CD8-positive, alpha-beta memory T cell (primary cell): ENCODE data around the gene JOSD1. TPM values are rescaled to one million over a fixed set of nuclear protein-coding genes. Genes with fewer than 3 reads are reported as not detected.
A peak's percentile ranks its signal among the peaks of the same experiment; 100 is the strongest.

Experiments
- CTCF ChIA-PET: fragments of 350-600 bp; sonication (Branson Sonifier 250); formaldehyde crosslinking; loops from one replicate; lab custom pipeline; 2021; ENCODE audit warnings: antibody characterized with exemption; lab: Charles Lee
- POLR2A ChIA-PET: fragments of 350-600 bp; sonication (Branson Sonifier 250); formaldehyde crosslinking; loops from one replicate; lab custom pipeline; 2021; ENCODE audit warnings: antibody characterized with exemption; lab: Charles Lee
- DNase-seq, 5 donors: peaks; one replicate each; pipeline versions ENCODE4 v3.0.0 to v3.0.0-alpha.2; 2020 to 2022; ENCODE audit warnings: mixed read lengths in 1 of 5
- H3K27ac ChIP-seq: one replicate; pipeline ENCODE4 v1.7.0; 2013; ENCODE audit warnings: low read depth, mild to moderate bottlenecking, low read length, moderate library complexity
- H3K27me3 ChIP-seq: 2 replicates; pipeline ENCODE4 v1.7.0; 2013; ENCODE audit warnings: low read length, mild to moderate bottlenecking; ENCODE audit not compliant: insufficient read depth, poor library complexity, severe bottlenecking
- H3K36me3 ChIP-seq: 2 replicates; pipeline ENCODE4 v1.7.0; 2013; ENCODE audit warnings: mild to moderate bottlenecking, low read length, moderate library complexity; ENCODE audit not compliant: insufficient read depth
- H3K4me1 ChIP-seq: 2 replicates; pipeline ENCODE4 v1.7.0; 2013; ENCODE audit warnings: mild to moderate bottlenecking, low read length, moderate library complexity; ENCODE audit not compliant: insufficient read depth
- H3K4me3 ChIP-seq: 2 replicates; pipeline ENCODE4 v1.7.0; 2013; ENCODE audit warnings: mild to moderate bottlenecking, low read length
- H3K9me3 ChIP-seq: 2 replicates; pipeline ENCODE4 v1.7.0; 2013; ENCODE audit warnings: mild to moderate bottlenecking, low read length
- H3K27ac Mint-ChIP-seq, 8 donors: one replicate each; pipeline ENCODE4 v1.8.0; 2020 to 2021; ENCODE audit warnings: mixed read lengths in 8 of 8, mild to moderate bottlenecking in 6 of 8, inconsistent platforms in 3 of 8, moderate library complexity in 3 of 8
- H3K27me3 Mint-ChIP-seq, 2 donors: one replicate each; pipeline ENCODE4 v1.8.0; 2020 to 2021; ENCODE audit warnings: mixed read lengths in 2 of 2, mild to moderate bottlenecking in 1 of 2, moderate library complexity in 1 of 2
- H3K36me3 Mint-ChIP-seq, 3 donors: one replicate each; pipeline ENCODE4 v1.8.0; 2020 to 2021; ENCODE audit warnings: mixed read lengths in 3 of 3, inconsistent platforms in 1 of 3, mild to moderate bottlenecking in 1 of 3
- H3K4me1 Mint-ChIP-seq, 3 donors: one replicate each; pipeline ENCODE4 v1.8.0; 2020 to 2021; ENCODE audit warnings: mixed read lengths in 3 of 3, inconsistent platforms in 1 of 3, mild to moderate bottlenecking in 1 of 3
- H3K4me3 Mint-ChIP-seq, 7 donors: one replicate each; pipeline ENCODE4 v1.8.0; 2020 to 2021; ENCODE audit warnings: mixed read lengths in 7 of 7, mild to moderate bottlenecking in 6 of 7, moderate library complexity in 4 of 7, inconsistent platforms in 2 of 7
- H3K9me3 Mint-ChIP-seq, 5 donors: one replicate each; pipeline ENCODE4 v1.8.0; 2020 to 2022; ENCODE audit warnings: mixed read lengths in 5 of 5, mild to moderate bottlenecking in 3 of 5, moderate library complexity in 2 of 5, inconsistent platforms in 1 of 5
- polyA plus RNA-seq: library from polyadenylated mRNA; unstranded; fragments of 300-500 nt; fragmentation: Illumina TruSeq; gene quantifications from one replicate; pipeline ENCODE4 v1.2.3, GENCODE V29; 2021
- total RNA-seq, 2 experiments: library from RNA; stranded (reverse); gene quantifications; one replicate each; pipeline ENCODE4 v1.2.3, GENCODE V29; 2021

Gene JOSD1
- total and polyA plus RNA-seq, 3 experiments from 2014 or later = 9.3 to 96.4 (median 86.0) TPM

- Mint-ChIP-seq H3K4me1 (peaks cover 50 to 83% (median 54%) of the 10 kb centered on the region in 3 donors), H3K36me3 (peaks cover 11 to 97% (median 15%) of the 10 kb centered on the region in 3 donors), H3K27me3 (peaks cover 0 to 1% of the 10 kb centered on the region in 2 donors), H3K9me3 (no peaks in the 10 kb centered on the region), H3K27ac (peak overlapping the region; percentile 71 to 96 (median 88)), H3K4me3 (peak overlapping the region in 2 of 7 donors; percentile 44 to 66)
- POLR2A ChIA-PET = interaction anchor here (0.5 to 13.9 kb wide), 4 partner anchors 14 to 478 kb away, joined by 3 to 275 read pairs (median 13); partner anchors contain the start of genes GTPBP1 and SUN2
- CTCF ChIA-PET = interaction anchor here (7.6 kb wide), 1 partner anchor 28 kb away, joined by 78 read pairs; no protein-coding TSS in a partner anchor
- H3K27ac ChIP-seq = no peak overlapping the region
- H3K27me3 ChIP-seq = no peaks in the 10 kb centered on the region
- no peak overlapping the region for H3K4me3 ChIP-seq
- no peaks in the 10 kb centered on the region for H3K9me3 ChIP-seq
- peak in 1 of 5 donors; percentile 47 for DNase-seq
- H3K36me3 ChIP-seq = peaks cover 73% of the 10 kb centered on the region
- peaks cover 60% of the 10 kb centered on the region for H3K4me1 ChIP-seq
These were observed 36.7 kb upstream of the JOSD1 start for GRCh38 chr22:38737302-38738060.

DNA sequence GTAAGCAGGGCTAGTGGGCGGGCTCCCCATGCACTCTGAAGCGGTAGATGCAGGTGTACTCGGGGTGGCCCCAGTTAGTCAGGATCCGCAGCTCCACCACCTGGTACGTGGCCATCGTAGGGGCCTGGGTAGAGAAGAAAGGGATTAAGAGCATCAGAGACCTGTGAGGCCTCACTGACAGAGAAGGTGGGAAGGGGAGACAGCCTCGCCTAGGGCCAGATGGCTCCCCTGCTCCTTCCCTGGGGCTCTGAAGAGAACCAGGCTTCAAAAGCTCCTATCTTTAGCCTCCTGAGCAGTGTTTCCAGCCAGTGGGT, 35.5 kb upstream of the JOSD1 start:
- H3K27ac Mint-ChIP-seq = peak overlapping the region in 5 of 8 donors; percentile 38 to 88 (median 71)
- H3K4me1 ChIP-seq = peaks cover 48% of the 10 kb centered on the region
- no peak overlapping the region for H3K4me3 Mint-ChIP-seq
- POLR2A ChIA-PET = interaction anchor here (0.6 to 13.9 kb wide), 5 partner anchors 15 to 479 kb away, joined by 4 to 275 read pairs (median 20); partner anchors contain the start of genes GTPBP1 and SUN2
- peaks cover 0 to 1% of the 10 kb centered on the region in 2 donors for H3K27me3 Mint-ChIP-seq
- CTCF ChIA-PET = interaction anchor here (1.4 to 7.6 kb wide), 3 partner anchors 11 to 29 kb away, joined by 4 to 83 read pairs (median 78); no protein-coding TSS in a partner anchor
- H3K27me3 ChIP-seq = no peaks in the 10 kb centered on the region
- no peaks in the 10 kb centered on the region for H3K9me3 Mint-ChIP-seq
- no peak overlapping the region for H3K27ac ChIP-seq
- H3K4me1 Mint-ChIP-seq = peaks cover 49 to 83% (median 50%) of the 10 kb centered on the region in 3 donors
- peaks cover 11 to 95% (median 12%) of the 10 kb centered on the region in 3 donors for H3K36me3 Mint-ChIP-seq
- DNase-seq = peak in 1 of 5 donors; percentile 47
- no peaks in the 10 kb centered on the region for H3K9me3 ChIP-seq
- peaks cover 60% of the 10 kb centered on the region for H3K36me3 ChIP-seq
- H3K4me3 ChIP-seq = no peak overlapping the region

DNA sequence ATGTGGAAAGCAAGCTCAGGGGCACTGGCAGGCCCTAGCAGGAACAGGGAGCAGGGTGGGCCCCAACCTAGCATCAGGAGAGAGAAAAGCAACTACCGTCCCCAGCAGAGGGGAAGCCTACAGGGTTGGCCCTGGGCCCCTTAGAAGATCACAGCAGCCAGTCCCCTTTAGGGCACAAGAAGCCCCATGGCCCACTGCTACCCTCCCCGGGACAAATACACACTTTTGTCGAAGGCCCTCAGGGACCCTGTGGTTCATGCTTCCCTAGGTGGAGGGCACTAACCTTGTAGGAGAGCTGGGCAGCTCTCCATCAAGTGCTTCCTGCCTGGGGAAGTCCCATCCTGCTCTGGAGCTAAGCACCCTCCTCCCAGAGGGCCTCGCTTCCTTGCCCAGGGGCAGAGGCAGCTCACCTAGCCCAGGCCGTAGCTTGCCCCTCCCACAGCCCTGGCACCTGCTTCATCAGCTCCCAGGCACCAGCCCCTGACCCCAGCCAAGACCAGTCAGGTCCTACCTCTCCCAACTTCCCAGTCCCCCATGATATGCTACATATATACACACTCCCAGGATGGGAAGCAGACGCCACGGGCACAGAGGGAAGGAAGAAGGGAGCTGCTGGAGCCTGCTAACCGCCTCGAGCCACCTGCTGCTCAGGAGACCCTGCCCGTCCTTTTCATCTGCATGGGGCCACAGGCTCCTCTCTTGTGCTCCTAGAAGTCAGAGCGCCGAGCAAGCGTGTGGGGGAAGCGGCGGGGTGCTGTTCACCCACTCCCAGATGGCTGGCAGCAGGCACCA, 34.9 kb upstream of the JOSD1 start:
- H3K9me3 ChIP-seq = no peaks in the 10 kb centered on the region
- DNase-seq = peak in 1 of 5 donors; percentile 56
- Mint-ChIP-seq H3K4me1 (peaks cover 45 to 81% (median 46%) of the 10 kb centered on the region in 3 donors), H3K27ac (peak overlapping the region in 7 of 8 donors; percentile 54 to 88 (median 71)), H3K9me3 (no peaks in the 10 kb centered on the region), H3K4me3 (peak overlapping the region in 2 of 7 donors; percentile 37 to 45), H3K36me3 (peaks cover 5 to 95% (median 14%) of the 10 kb centered on the region in 3 donors), H3K27me3 (peaks cover 0 to 5% of the 10 kb centered on the region in 2 donors)
- H3K4me3 ChIP-seq = no peak overlapping the region
- no peaks in the 10 kb centered on the region for H3K27me3 ChIP-seq
- H3K27ac ChIP-seq = no peak overlapping the region
- ChIA-PET CTCF (interaction anchor here (1.4 to 7.6 kb wide), 4 partner anchors 10 to 108 kb away, joined by 4 to 83 read pairs (median 41); no protein-coding TSS in a partner anchor), POLR2A (interaction anchor here (0.5 to 13.9 kb wide), 7 partner anchors 15 to 719 kb away, joined by 3 to 275 read pairs (median 16); partner anchors contain the start of genes GTPBP1 and SUN2)
- H3K36me3 ChIP-seq = peaks cover 57% of the 10 kb centered on the region
- peaks cover 44% of the 10 kb centered on the region for H3K4me1 ChIP-seq

DNA sequence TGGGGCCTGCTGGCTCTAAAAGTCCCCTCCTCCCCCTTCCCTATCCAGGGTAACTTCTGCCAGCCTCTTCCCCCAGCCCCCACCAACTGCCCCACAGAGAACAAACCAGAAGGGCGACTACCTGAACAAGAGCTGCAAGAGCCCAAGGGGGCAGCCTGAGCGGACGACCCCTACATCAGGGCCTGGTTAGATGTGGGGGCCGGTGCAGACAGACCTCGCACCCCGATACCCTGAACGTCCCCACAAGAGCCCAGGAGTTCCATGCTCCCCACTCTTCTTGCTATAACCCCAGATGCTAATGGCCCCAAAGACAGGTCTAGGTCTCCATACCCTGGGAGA, 34.4 kb upstream of the JOSD1 start:
- Histone ChIP-seq H3K27ac (no peak overlapping the region), H3K4me3 (no peak overlapping the region), H3K36me3 (peaks cover 57% of the 10 kb centered on the region), H3K9me3 (no peaks in the 10 kb centered on the region), H3K4me1 (peaks cover 38% of the 10 kb centered on the region), H3K27me3 (no peaks in the 10 kb centered on the region)
- Mint-ChIP-seq H3K27me3 (peaks cover 0 to 8% of the 10 kb centered on the region in 2 donors), H3K4me1 (peaks cover 45 to 84% (median 48%) of the 10 kb centered on the region in 3 donors), H3K9me3 (no peaks in the 10 kb centered on the region), H3K36me3 (peaks cover 5 to 95% (median 15%) of the 10 kb centered on the region in 3 donors), H3K27ac (peak overlapping the region in 7 of 8 donors; percentile 54 to 95 (median 81)), H3K4me3 (peak overlapping the region in 1 of 7 donors; percentile 45)
- POLR2A ChIA-PET = interaction anchor here (0.5 to 13.9 kb wide), 7 partner anchors 8 to 720 kb away, joined by 3 to 275 read pairs (median 20); partner anchors contain the start of genes GTPBP1 and SUN2
- DNase-seq = peak in 1 of 5 donors; percentile 50
- CTCF ChIA-PET = interaction anchor here (1.4 to 7.6 kb wide), 6 partner anchors 10 to 108 kb away, joined by 4 to 83 read pairs (median 32); partner anchors contain the start of gene SUN2

DNA sequence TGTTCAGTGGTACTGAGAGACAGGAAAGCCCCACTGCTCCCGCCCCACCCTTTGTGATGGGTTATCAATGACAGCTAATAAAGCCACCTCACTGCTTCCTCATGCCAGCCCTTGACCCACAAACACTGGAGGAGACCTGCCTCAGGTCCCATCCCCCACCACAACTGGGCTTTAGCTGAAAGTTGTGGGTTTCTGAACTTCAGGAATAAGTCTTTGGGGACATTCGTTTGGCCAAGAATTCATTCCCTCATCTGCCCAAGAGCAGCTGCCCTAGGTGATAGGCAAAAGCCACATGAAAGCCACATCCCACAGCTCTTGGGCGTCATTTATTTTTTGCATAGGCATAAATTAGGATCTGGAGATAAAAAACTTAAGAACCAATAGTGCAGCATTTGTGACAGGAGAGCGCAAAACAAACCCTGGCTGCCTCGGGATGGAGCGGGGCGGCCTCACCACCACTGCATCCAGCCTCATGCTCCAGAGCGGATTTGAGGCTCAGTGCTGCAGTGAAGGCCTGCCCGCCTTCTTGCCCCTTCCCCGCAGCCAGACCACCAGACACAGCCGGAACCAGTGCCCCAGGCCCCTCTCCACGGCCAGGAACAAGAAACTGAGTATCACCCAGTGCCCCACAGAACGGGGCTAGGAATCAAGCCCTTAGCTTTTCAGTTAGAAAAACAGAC, 33.8 kb upstream of the JOSD1 start:
- H3K27ac ChIP-seq = no peak overlapping the region
- H3K9me3 ChIP-seq = no peaks in the 10 kb centered on the region
- H3K36me3 Mint-ChIP-seq = peaks cover 5 to 95% (median 15%) of the 10 kb centered on the region in 3 donors
- H3K9me3 Mint-ChIP-seq = no peaks in the 10 kb centered on the region
- peaks cover 57% of the 10 kb centered on the region for H3K36me3 ChIP-seq
- H3K4me1 Mint-ChIP-seq = peaks cover 39 to 83% (median 44%) of the 10 kb centered on the region in 3 donors
- POLR2A ChIA-PET = interaction anchor here (0.6 to 13.9 kb wide), 9 partner anchors 8 to 181 kb away, joined by 3 to 275 read pairs (median 16); partner anchors contain the start of genes GTPBP1 and SUN2
- peaks cover 0 to 8% of the 10 kb centered on the region in 2 donors for H3K27me3 Mint-ChIP-seq
- CTCF ChIA-PET = interaction anchor here (1.0 to 7.6 kb wide), 10 partner anchors 9 to 137 kb away, joined by 4 to 83 read pairs (median 8); partner anchors contain the start of genes CBX6 and SUN2
- peak overlapping the region; percentile 72 to 91 (median 88) for H3K27ac Mint-ChIP-seq
- no peaks in the 10 kb centered on the region for H3K27me3 ChIP-seq
- peak in 1 of 5 donors; percentile 40 for DNase-seq
- H3K4me3 Mint-ChIP-seq = peak overlapping the region in 3 of 7 donors; percentile 17 to 45 (median 18)
- peaks cover 33% of the 10 kb centered on the region for H3K4me1 ChIP-seq
- no peak overlapping the region for H3K4me3 ChIP-seq

GRCh38 chr22:38733724-38734381, 33.1 kb upstream of the JOSD1 start:
- H3K4me1 ChIP-seq = peaks cover 26% of the 10 kb centered on the region
- Mint-ChIP-seq H3K27ac (peak overlapping the region; percentile 72 to 91 (median 85)), H3K4me3 (peak overlapping the region in 2 of 7 donors; percentile 27 to 37), H3K36me3 (peaks cover 5 to 95% (median 15%) of the 10 kb centered on the region in 3 donors), H3K4me1 (peaks cover 39 to 83% (median 45%) of the 10 kb centered on the region in 3 donors), H3K9me3 (no peaks in the 10 kb centered on the region), H3K27me3 (peaks cover 0 to 9% of the 10 kb centered on the region in 2 donors)
- ChIA-PET POLR2A (interaction anchor here (0.5 to 13.9 kb wide), 11 partner anchors 9 to 270 kb away, joined by 3 to 275 read pairs (median 10); partner anchors contain the start of genes GTPBP1 and SUN2), CTCF (interaction anchor here (1.0 to 7.6 kb wide), 10 partner anchors 9 to 138 kb away, joined by 4 to 83 read pairs (median 11); partner anchors contain the start of genes CBX6 and SUN2)
- no peaks in the 10 kb centered on the region for H3K27me3 ChIP-seq
- H3K9me3 ChIP-seq = no peaks in the 10 kb centered on the region
- no peak overlapping the region for H3K27ac ChIP-seq
- DNase-seq = no peak
- H3K36me3 ChIP-seq = peaks cover 57% of the 10 kb centered on the region
- H3K4me3 ChIP-seq = no peak overlapping the region
